Gastrocnemius medialis (tissue), 4 donors: ENCODE results near the gene CCDC184. TPM values are rescaled to one million over a fixed set of nuclear protein-coding genes. Genes with fewer than 3 reads are reported as not detected.
A peak's percentile ranks its signal among the peaks of the same experiment; 100 is the strongest.

ENCODE experiments used
- ATAC-seq, 2 donors: fragments of 150-250 bp; one replicate each; pipeline ENCODE4 v1.9.1; 2016
- DNase-seq, 2 donors: peaks; one replicate each; pipeline ENCODE4 v3.0.0-alpha.2; 2019
- H3K27ac ChIP-seq, 4 donors: fragments of 200-600 bp; sonication (generic); 1 replicate in 1 of 4; 2 replicates in 3 of 4; pipeline ENCODE4 v1.5.1; 2016 to 2018; ENCODE audit warnings: mild to moderate bottlenecking in 2 of 4, moderate library complexity in 1 of 4
- H3K27me3 ChIP-seq, 3 donors: fragments of 200-600 bp; sonication (generic) in 2 of 3; 1 replicate in 1 of 3; 2 replicates in 2 of 3; pipeline versions ENCODE4 v1.5.1 to v1.6.0; 2016 to 2019; ENCODE audit warnings: mild to moderate bottlenecking in 1 of 3, moderate library complexity in 1 of 3
- H3K36me3 ChIP-seq, 2 donors: fragments of 200-600 bp; sonication (generic) in 1 of 2; one replicate each; pipeline ENCODE4 v1.5.1; 2017 to 2018
- H3K4me1 ChIP-seq, 2 donors: fragments of 200-600 bp; sonication (generic) in 1 of 2; one replicate each; pipeline ENCODE4 v1.5.1; 2016 to 2017; ENCODE audit warnings: mild to moderate bottlenecking in 2 of 2
- H3K4me3 ChIP-seq, 4 donors: fragments of 200-600 bp; sonication (generic) in 3 of 4; 1 replicate in 1 of 4; 2 replicates in 3 of 4; pipeline ENCODE4 v1.5.1; 2016 to 2019; ENCODE audit warnings: mild to moderate bottlenecking in 2 of 4
- H3K9me3 ChIP-seq, 3 donors: fragments of 200-600 bp; sonication (generic) in 2 of 3; 1 replicate in 1 of 3; 2 replicates in 2 of 3; pipeline ENCODE4 v1.5.1; 2016 to 2019
- CTCF ChIP-seq, 5 experiments: fragments of 450-650 bp in 3 of 5; fragments of 200-600 bp in 2 of 5; sonication (generic) in 2 of 5; IDR thresholded peaks in 4 of 5; conservative IDR thresholded peaks in 1 of 5; 1 replicate in 4 of 5; 2 replicates in 1 of 5; pipeline ENCODE4 v1.5.1; 2016 to 2019; ENCODE audit warnings: antibody characterized with exemption in 5 of 5, mild to moderate bottlenecking in 3 of 5, moderate library complexity in 3 of 5
- POLR2A ChIP-seq, 2 donors: fragments of 450-650 bp; IDR thresholded peaks; one replicate each; pipeline ENCODE4 v1.6.1; 2017; ENCODE audit warnings: antibody characterized with exemption in 2 of 2, mild to moderate bottlenecking in 2 of 2, moderate library complexity in 2 of 2
- in situ Hi-C, 4 donors: fragments of 200-750 bp; cut with MboI; loops; one replicate each; pipeline versions ENCODE4 v1.15.0 to v1.8.0; 2017; ENCODE audit warnings: low sequenced_read_pairs in 4 of 4
- intact Hi-C: fragments of 100-400 bp; cut with DNase I; formaldehyde crosslinking; loops from one replicate; pipeline ENCODE4 v1.15.1; 2023; ENCODE audit warnings: low total_unique reads
- total RNA-seq, 4 donors: library from RNA; depleted of rRNA; stranded (reverse); fragments of >200 nt; gene quantifications; one replicate each; pipeline versions ENCODE4 v1.1.0 to v1.2.3, GENCODE V29; 2016

CCDC184 gene
- total RNA-seq, 4 donors from 2014 or later, result 0.38 to 2.0 (median 1.1) TPM

- no peaks in the 10 kb centered on the region for H3K9me3 ChIP-seq
- H3K27me3 ChIP-seq, result peaks cover 44 to 61% (median 54%) of the 10 kb centered on the region in 3 donors
- no peak for DNase-seq
- TF ChIP-seq CTCF (IDR thresholded peaks at IDR 0.05 in 4 of 5, conservative IDR thresholded peaks at IDR 0.05 in 1 of 5), result no peak
- no peak for TF ChIP-seq POLR2A (IDR thresholded peaks at IDR 0.05)
- H3K27ac ChIP-seq, result peak overlapping the region in 1 of 4 donors; percentile 32
- ATAC-seq, result no peak
- in situ Hi-C loops (loop anchor here in 3 of 4 donors (25.0 kb wide), 1 partner anchor 218 kb away; the partner anchor contains the start of gene TMEM106C (in 3 of the 3)), intact Hi-C loops (loop anchor here (5.0 kb wide), 1 partner anchor 213 kb away; no protein-coding TSS in a partner anchor)
- H3K4me3 ChIP-seq, result no peak overlapping the region
- peaks cover 13 to 18% of the 10 kb centered on the region in 2 donors for H3K4me1 ChIP-seq
- no peaks in the 10 kb centered on the region for H3K36me3 ChIP-seq
Measured at GRCh38 chr12:48180424-48180823, 3.0 kb upstream of the CCDC184 start.

GRCh38 chr12:48180857-48181495 lies 2.5 kb upstream of the CCDC184 start:
- H3K27me3 ChIP-seq, result peaks cover 44 to 65% (median 57%) of the 10 kb centered on the region in 3 donors
- no peaks in the 10 kb centered on the region for H3K9me3 ChIP-seq
- ATAC-seq (no peak), DNase-seq (no peak)
- peaks cover 13 to 18% of the 10 kb centered on the region in 2 donors for H3K4me1 ChIP-seq
- H3K27ac ChIP-seq, result peak overlapping the region in 3 of 4 donors; percentile 7 to 46 (median 41)
- H3K4me3 ChIP-seq, result no peak overlapping the region
- H3K36me3 ChIP-seq, result no peaks in the 10 kb centered on the region
- intact Hi-C loops, result loop anchor here (5.0 kb wide), 1 partner anchor 214 kb away; no protein-coding TSS in a partner anchor
- TF ChIP-seq CTCF (IDR thresholded peaks at IDR 0.05 in 4 of 5, conservative IDR thresholded peaks at IDR 0.05 in 1 of 5) (no peak), POLR2A (IDR thresholded peaks at IDR 0.05) (no peak)
- in situ Hi-C loops, result loop anchor here in 3 of 4 donors (25.0 kb wide), 1 partner anchor 219 kb away; the partner anchor contains the start of gene TMEM106C (in 3 of the 3)

- ATAC-seq (no peak), DNase-seq (no peak)
- peaks cover 13 to 18% of the 10 kb centered on the region in 2 donors for H3K4me1 ChIP-seq
- in situ Hi-C loops (loop anchor here in 3 of 4 donors (25.0 kb wide), 1 partner anchor 220 kb away; the partner anchor contains the start of gene TMEM106C (in 3 of the 3)), intact Hi-C loops (loop anchor here (5.0 kb wide), 1 partner anchor 215 kb away; no protein-coding TSS in a partner anchor)
- H3K27ac ChIP-seq, result peak overlapping the region; percentile 17 to 56 (median 38)
- H3K27me3 ChIP-seq, result peaks cover 44 to 65% (median 57%) of the 10 kb centered on the region in 3 donors
- no peak for TF ChIP-seq CTCF (IDR thresholded peaks at IDR 0.05 in 4 of 5, conservative IDR thresholded peaks at IDR 0.05 in 1 of 5)
- no peak for TF ChIP-seq POLR2A (IDR thresholded peaks at IDR 0.05)
- no peaks in the 10 kb centered on the region for H3K36me3 ChIP-seq
- H3K9me3 ChIP-seq, result no peaks in the 10 kb centered on the region
- peak overlapping the region; percentile 58 to 62 (median 60) for H3K4me3 ChIP-seq
Measured at GRCh38 chr12:48182631-48183030, 813 bp upstream of the CCDC184 start.

GRCh38 chr12:48183876-48184548 lies 568 bp downstream of the CCDC184 start:
- intact Hi-C loops, result loop anchor here (5.0 kb wide), 1 partner anchor 217 kb away; no protein-coding TSS in a partner anchor
- Histone ChIP-seq H3K9me3 (no peaks in the 10 kb centered on the region), H3K4me1 (peaks cover 13 to 18% of the 10 kb centered on the region in 2 donors), H3K27me3 (peaks cover 44 to 59% (median 57%) of the 10 kb centered on the region in 3 donors), H3K4me3 (peak overlapping the region; percentile 58 to 62 (median 60)), H3K36me3 (no peaks in the 10 kb centered on the region), H3K27ac (peak overlapping the region in 3 of 4 donors; percentile 24 to 56 (median 52))
- in situ Hi-C loops, result loop anchor here in 3 of 4 donors (25.0 kb wide), 1 partner anchor 222 kb away; the partner anchor contains the start of gene TMEM106C (in 3 of the 3)
- TF ChIP-seq CTCF (IDR thresholded peaks at IDR 0.05 in 4 of 5, conservative IDR thresholded peaks at IDR 0.05 in 1 of 5) (no peak), POLR2A (IDR thresholded peaks at IDR 0.05) (no peak)
- ATAC-seq (no peak), DNase-seq (no peak)
